ENCODE measurements around the gene GLUD1. TPM values are rescaled to one million over a fixed set of nuclear protein-coding genes. Genes with fewer than 3 reads are reported as not detected.

The GLUD1 gene
- total RNA-seq, 2 experiments from 2014 or later = 94.2 to 101 TPM

DNA sequence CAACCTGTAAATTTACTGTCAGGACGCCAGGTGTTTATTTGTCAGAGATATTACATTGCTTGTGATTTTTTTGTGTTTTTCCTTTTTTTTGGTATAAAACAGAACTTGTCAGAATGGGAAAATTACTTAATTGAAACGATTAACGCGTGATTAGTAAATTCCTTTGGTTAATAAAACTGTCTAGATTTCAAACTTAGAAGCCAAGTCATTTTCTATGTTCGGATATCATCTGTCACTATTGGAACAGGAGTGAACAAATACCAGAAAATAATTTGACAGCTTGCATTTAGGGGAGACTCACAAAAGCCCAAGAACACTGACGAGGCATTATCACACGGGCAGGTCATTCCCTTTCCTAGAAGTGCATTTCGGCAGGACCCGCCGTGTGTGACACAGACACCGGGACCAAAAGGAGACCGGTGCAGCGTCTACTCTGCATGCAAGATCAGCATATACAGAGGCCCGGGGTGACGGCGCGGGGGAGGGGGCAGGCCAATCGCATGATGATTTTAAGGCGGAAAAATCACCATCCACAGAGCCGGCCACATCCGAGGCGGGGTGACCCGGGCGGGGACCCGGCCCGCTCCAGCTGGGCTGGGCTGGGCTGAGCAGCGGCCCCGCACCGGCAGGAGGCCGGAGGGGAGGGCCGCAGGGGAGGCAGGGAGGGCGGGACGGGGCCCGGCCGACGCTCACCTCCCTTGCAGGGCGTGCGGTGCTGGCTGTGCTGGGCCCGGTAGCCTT is 841 bp downstream of the GLUD1 start:
- CTCF ChIA-PET = interaction anchor here (1.0 to 1.2 kb wide), 3 partner anchors 9 to 155 kb away, joined by 3 read pairs; no protein-coding TSS in a partner anchor
- TF ChIP-seq, protein P1, sequence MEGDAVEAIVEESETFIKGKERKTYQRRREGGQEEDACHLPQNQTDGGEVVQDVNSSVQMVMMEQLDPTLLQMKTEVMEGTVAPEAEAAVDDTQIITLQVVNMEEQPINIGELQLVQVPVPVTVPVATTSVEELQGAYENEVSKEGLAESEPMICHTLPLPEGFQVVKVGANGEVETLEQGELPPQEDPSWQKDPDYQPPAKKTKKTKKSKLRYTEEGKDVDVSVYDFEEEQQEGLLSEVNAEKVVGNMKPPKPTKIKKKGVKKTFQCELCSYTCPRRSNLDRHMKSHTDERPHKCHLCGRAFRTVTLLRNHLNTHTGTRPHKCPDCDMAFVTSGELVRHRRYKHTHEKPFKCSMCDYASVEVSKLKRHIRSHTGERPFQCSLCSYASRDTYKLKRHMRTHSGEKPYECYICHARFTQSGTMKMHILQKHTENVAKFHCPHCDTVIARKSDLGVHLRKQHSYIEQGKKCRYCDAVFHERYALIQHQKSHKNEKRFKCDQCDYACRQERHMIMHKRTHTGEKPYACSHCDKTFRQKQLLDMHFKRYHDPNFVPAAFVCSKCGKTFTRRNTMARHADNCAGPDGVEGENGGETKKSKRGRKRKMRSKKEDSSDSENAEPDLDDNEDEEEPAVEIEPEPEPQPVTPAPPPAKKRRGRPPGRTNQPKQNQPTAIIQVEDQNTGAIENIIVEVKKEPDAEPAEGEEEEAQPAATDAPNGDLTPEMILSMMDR (IDR thresholded peaks at IDR 0.05) = no peak
- POLR2A ChIA-PET = interaction anchor here (0.8 to 1.1 kb wide), 4 partner anchors 9 to 155 kb away, joined by 3 to 4 read pairs (median 4); no protein-coding TSS in a partner anchor
- peak overlapping the region; percentile 96 for H3K4me3 Mint-ChIP-seq
- peaks cover 40% of the 10 kb centered on the region for H3K36me3 Mint-ChIP-seq (ENCODE audit: low read depth)
- H3K27ac Mint-ChIP-seq = peak overlapping the region; percentile 96
- ATAC-seq (peak; percentile 41), DNase-seq (peak; percentile 92)
- intact Hi-C loops (cut with micrococcal nuclease) = no loop called here
- peaks cover 51% of the 10 kb centered on the region for H3K4me1 Mint-ChIP-seq (ENCODE audit: low read depth)
- H3K27me3 Mint-ChIP-seq = no peaks in the 10 kb centered on the region
- no peaks in the 10 kb centered on the region for H3K9me3 Mint-ChIP-seq

DNA sequence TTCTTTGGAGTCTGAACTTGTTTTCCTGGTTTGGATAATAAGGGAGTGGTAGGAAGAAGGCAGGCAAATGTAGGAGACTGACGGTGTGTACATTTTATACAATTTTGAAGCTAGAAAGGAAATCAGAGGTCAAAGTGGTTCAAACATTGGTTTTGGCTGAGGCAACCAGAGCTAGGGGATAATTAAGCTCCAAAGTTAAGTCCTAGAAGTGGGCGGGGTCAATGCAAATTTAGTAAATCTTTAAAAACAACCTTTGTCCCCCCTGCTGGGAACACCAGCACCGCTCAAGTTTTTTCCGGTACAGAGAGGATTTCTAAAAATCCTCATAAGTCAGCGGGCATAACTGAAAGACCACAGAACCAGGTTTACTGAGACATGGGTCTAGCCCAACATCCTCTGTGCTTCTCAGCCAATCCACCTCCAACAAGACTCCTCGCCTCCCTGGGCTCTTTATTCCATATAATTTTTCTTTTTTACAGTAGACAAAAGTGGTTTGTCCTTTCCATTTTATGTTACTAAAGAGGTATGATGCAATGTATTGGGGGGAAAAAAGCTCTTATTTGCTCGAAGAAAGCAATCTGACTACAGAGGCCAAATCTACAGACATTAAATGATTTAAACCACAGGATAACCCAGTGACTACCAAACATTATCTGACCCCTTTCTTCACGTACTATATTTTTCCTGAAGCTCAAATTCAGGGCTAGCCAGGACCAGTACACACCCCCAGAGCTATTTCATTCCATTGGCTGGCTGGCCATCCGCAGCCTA is 1.6 kb downstream of the GLUD1 start:
- Mint-ChIP-seq H3K4me3 (peak overlapping the region; percentile 96), H3K27ac (peak overlapping the region; percentile 94), H3K4me1 (ENCODE audit: low read depth) (peaks cover 56% of the 10 kb centered on the region), H3K27me3 (no peaks in the 10 kb centered on the region), H3K36me3 (ENCODE audit: low read depth) (peaks cover 44% of the 10 kb centered on the region), H3K9me3 (no peaks in the 10 kb centered on the region)
- intact Hi-C loops (cut with micrococcal nuclease) = no loop called here
- DNase-seq (peak; percentile 55), ATAC-seq (no peak)
- ChIA-PET POLR2A (interaction anchor here (0.8 to 1.1 kb wide), 3 partner anchors 8 to 122 kb away, joined by 4 read pairs; no protein-coding TSS in a partner anchor), CTCF (interaction anchor here (1.0 to 1.2 kb wide), 3 partner anchors 9 to 154 kb away, joined by 3 read pairs; no protein-coding TSS in a partner anchor)
- TF ChIP-seq, protein P1 (IDR thresholded peaks at IDR 0.05) = no peak

DNA sequence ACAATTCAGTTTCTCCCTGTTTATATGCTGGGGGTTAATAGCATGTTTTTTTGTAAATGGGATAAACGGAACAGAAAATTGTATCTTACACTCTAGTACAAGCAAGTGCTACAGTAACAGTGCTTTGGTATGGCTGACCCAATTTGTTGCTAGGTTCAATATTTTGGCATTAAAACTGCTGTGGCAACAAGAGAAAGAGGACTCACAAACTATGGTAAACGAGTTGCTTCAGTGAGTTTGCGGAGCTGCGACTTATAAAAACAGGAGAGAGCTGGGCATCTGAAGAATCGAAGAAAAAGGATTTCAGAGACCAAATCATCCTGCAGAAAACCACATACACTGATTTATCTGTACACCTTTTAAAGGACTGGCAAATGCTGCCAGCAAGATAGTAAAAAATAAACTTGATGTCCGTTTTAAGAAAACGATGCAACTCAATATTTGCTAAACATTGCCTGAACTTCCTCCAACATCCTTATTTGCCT is 2.2 kb downstream of the GLUD1 start:
- DNase-seq = no peak
- TF ChIP-seq, protein P1 (IDR thresholded peaks at IDR 0.05) = no peak
- Mint-ChIP-seq H3K27me3 (no peaks in the 10 kb centered on the region), H3K4me1 (ENCODE audit: low read depth) (peaks cover 61% of the 10 kb centered on the region), H3K9me3 (no peaks in the 10 kb centered on the region), H3K4me3 (peak overlapping the region; percentile 96), H3K36me3 (ENCODE audit: low read depth) (peaks cover 47% of the 10 kb centered on the region), H3K27ac (peak overlapping the region; percentile 94)
- ChIA-PET CTCF (interaction anchor here (0.8 to 1.2 kb wide), 3 partner anchors 8 to 154 kb away, joined by 3 read pairs; no protein-coding TSS in a partner anchor), POLR2A (interaction anchor here (1.0 kb wide), 1 partner anchor 15 kb away, joined by 4 read pairs; no protein-coding TSS in a partner anchor)
- intact Hi-C loops (cut with micrococcal nuclease) = no loop called here
- no peak for ATAC-seq

DNA sequence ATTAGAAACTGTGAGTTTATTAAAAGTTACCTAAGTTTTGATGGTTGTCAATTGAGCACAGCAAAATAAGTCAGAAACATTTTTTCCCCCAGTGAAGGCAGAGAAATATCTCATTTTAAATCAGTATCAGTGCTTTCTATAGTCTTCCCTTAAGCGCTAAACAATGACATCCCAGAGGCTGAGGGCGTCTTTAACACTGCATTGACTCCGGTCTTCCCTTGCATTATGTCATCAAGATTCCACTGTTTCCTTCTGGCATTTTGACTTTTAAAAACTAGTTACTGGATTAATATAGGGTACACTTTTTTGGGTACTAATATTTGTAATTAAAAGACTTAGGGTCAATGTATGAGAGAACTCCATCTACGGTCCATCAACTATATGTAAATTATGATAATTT is 3.9 kb downstream of the GLUD1 start:
- intact Hi-C loops (cut with micrococcal nuclease) = no loop called here
- no peaks in the 10 kb centered on the region for H3K27me3 Mint-ChIP-seq
- ChIA-PET POLR2A (no interaction called here), CTCF (no interaction called here)
- H3K4me1 Mint-ChIP-seq (ENCODE audit: low read depth) = peaks cover 70% of the 10 kb centered on the region
- H3K9me3 Mint-ChIP-seq = no peaks in the 10 kb centered on the region
- TF ChIP-seq, protein P1 (IDR thresholded peaks at IDR 0.05) = no peak
- ATAC-seq (no peak), DNase-seq (no peak)
- H3K36me3 Mint-ChIP-seq (ENCODE audit: low read depth) = peaks cover 52% of the 10 kb centered on the region
- H3K27ac Mint-ChIP-seq = no peak overlapping the region
- H3K4me3 Mint-ChIP-seq = no peak overlapping the region

All from activated CD8-positive, alpha-beta T cell treated with anti-CD3 and anti-CD28 coated beads for 36 hours (primary cell).